Vagina (tissue), 2 donors: ENCODE results near the gene PHACTR4.

Source experiments
- POLR2A ChIP-seq, 2 donors: fragments of 450-650 bp; IDR thresholded peaks; one replicate each; pipeline ENCODE4 v1.6.1; 2017; ENCODE audit warnings: antibody characterized with exemption in 2 of 2, mild to moderate bottlenecking in 2 of 2, moderate library complexity in 2 of 2
- POLR2AphosphoS5 ChIP-seq, 2 donors: sonication (generic); formaldehyde crosslinking; IDR thresholded peaks; one replicate each; pipeline ENCODE4 v1.9.0; 2017; ENCODE audit warnings: antibody characterized with exemption in 2 of 2, mild to moderate bottlenecking in 2 of 2, low read depth in 1 of 2; ENCODE audit not compliant: insufficient read depth in 1 of 2
- TF ChIP-seq, protein P1 (sequence below), 3 experiments: fragments of 450-650 bp in 2 of 3; fragments of 200-600 bp in 1 of 3; sonication (generic) in 1 of 3; IDR thresholded peaks; one replicate each; pipeline ENCODE4 v1.5.1; 2017 to 2019; ENCODE audit warnings: antibody characterized with exemption in 3 of 3, mild to moderate bottlenecking in 2 of 3, moderate library complexity in 2 of 3

DNA sequence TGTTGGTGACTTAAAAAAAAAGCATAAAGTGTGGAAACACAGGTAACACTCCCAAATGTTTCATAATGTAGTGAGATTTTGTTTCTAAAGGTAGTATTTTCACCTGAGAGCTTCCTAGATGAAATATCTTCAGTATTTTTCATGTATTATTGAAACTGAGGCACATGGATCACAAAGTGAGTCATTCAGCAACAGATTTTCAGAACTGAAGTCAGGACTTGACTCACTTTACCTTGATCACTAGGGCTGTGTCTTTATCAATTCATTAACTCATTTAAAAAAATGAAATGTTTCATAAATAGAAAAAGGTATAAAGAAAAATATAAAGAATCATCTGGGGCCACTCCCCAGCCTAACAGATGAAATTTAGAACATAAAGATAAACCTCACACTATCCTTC lies 69.8 kb downstream of the PHACTR4 start:
- TF ChIP-seq POLR2AphosphoS5 (IDR thresholded peaks at IDR 0.05; ENCODE audit: insufficient read depth in 1 of 2, low read depth in 1 of 2) (no peak), POLR2A (IDR thresholded peaks at IDR 0.05) (no peak)
- TF ChIP-seq, protein P1, sequence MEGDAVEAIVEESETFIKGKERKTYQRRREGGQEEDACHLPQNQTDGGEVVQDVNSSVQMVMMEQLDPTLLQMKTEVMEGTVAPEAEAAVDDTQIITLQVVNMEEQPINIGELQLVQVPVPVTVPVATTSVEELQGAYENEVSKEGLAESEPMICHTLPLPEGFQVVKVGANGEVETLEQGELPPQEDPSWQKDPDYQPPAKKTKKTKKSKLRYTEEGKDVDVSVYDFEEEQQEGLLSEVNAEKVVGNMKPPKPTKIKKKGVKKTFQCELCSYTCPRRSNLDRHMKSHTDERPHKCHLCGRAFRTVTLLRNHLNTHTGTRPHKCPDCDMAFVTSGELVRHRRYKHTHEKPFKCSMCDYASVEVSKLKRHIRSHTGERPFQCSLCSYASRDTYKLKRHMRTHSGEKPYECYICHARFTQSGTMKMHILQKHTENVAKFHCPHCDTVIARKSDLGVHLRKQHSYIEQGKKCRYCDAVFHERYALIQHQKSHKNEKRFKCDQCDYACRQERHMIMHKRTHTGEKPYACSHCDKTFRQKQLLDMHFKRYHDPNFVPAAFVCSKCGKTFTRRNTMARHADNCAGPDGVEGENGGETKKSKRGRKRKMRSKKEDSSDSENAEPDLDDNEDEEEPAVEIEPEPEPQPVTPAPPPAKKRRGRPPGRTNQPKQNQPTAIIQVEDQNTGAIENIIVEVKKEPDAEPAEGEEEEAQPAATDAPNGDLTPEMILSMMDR (IDR thresholded peaks at IDR 0.05) = no peak
